GM23248 (cell line): ENCODE data around the gene WDR93.

Experiments used
- EZH2 ChIP-seq: fragments of 200-600 bp; sonication (generic); IDR thresholded peaks from 2 replicates; pipeline ENCODE4 v1.6.1; 2018; ENCODE audit warnings: antibody characterized with exemption, mild to moderate bottlenecking; ENCODE audit not compliant: insufficient read depth, poor library complexity, severe bottlenecking
- EZH2phosphoT487 ChIP-seq: fragments of 200-600 bp; sonication (generic); IDR thresholded peaks from 2 replicates; pipeline ENCODE4 v1.6.1; 2018; ENCODE audit warnings: antibody characterized with exemption, moderate library complexity, mild to moderate bottlenecking, low read depth; ENCODE audit not compliant: insufficient read depth

- TF ChIP-seq EZH2, result no peak
- TF ChIP-seq EZH2phosphoT487, result no peak
Observed at GRCh38 chr15:89677381-89677780, 13.2 kb upstream of the WDR93 start.
